Adrenal gland (tissue), 12 donors: Measurements from ENCODE around the gene ERBIN. TPM values are rescaled to one million over a fixed set of nuclear protein-coding genes. Genes with fewer than 3 reads are reported as not detected.

ENCODE experiments used
- DNase-seq, 7 donors: peaks; one replicate each; pipeline ENCODE4 v3.0.0-alpha.2; 2019 to 2020
- H3K27ac ChIP-seq, 5 donors: fragments of 200-600 bp; sonication (generic) in 4 of 5; 1 replicate in 3 of 5; 2 replicates in 2 of 5; pipeline versions ENCODE4 v1.5.1 to v1.8.0; 2016 to 2020; ENCODE audit warnings: mild to moderate bottlenecking in 1 of 5
- H3K27me3 ChIP-seq: fragments of 200-600 bp; 2 replicates; pipeline ENCODE4 v1.8.0; 2021
- H3K36me3 ChIP-seq, 2 donors: fragments of 200-600 bp; replicated peaks in 1 of 2; 1 replicate in 1 of 2; 2 replicates in 1 of 2; pipeline versions ENCODE4 v1.5.1 to v1.8.0; 2018 to 2022
- H3K4me1 ChIP-seq, 2 donors: fragments of 200-600 bp; replicated peaks in 1 of 2; 1 replicate in 1 of 2; 2 replicates in 1 of 2; pipeline versions ENCODE4 v1.5.1 to v1.8.0; 2018 to 2021
- H3K4me3 ChIP-seq, 4 donors: fragments of 200-600 bp; sonication (generic) in 3 of 4; one replicate each; pipeline ENCODE4 v1.5.1; 2016 to 2018
- H3K9me3 ChIP-seq, 3 donors: fragments of 200-600 bp; sonication (generic) in 1 of 3; replicated peaks in 1 of 3; 1 replicate in 2 of 3; 2 replicates in 1 of 3; pipeline versions ENCODE4 v1.5.1 to v1.8.0; 2016 to 2021
- POLR2A ChIP-seq, 2 donors: fragments of 450-650 bp; IDR thresholded peaks; one replicate each; pipeline ENCODE4 v1.6.1; 2017; ENCODE audit warnings: antibody characterized with exemption in 2 of 2, mild to moderate bottlenecking in 2 of 2, moderate library complexity in 1 of 2
- WGBS, 4 donors: extraction: QIAGEN DNeasy Blood & Tissue Kit in 2 of 4; methylation state at CpG; one replicate each; pipeline versions ENCODE4 v1.1.5 to v1.1.7; 2013 to 2017; 5-methylcytosine and 5-hydroxymethylcytosine counted together
- intact Hi-C, 2 donors: fragments of 100-400 bp; cut with DNase I; formaldehyde crosslinking; loops; one replicate each; pipeline versions ENCODE4 v1.14.1 to v1.15.0; 2022 to 2023
- polyA plus RNA-seq, 3 donors: library from polyadenylated mRNA; stranded (reverse); fragments of 200-250 nt in 2 of 3; fragments of 350-450 nt in 1 of 3; fragmentation: Illumina TruSeq in 1 of 3; extraction: RNeasy Lipid Tissue Mini Kit (QIAGEN cat#74804) in 1 of 3; gene quantifications; one replicate each; pipeline ENCODE4 v1.2.3, GENCODE V29; 2013 to 2014
- total RNA-seq, 9 donors: library from RNA; depleted of rRNA in 4 of 9; stranded (reverse); fragments of >200 nt in 4 of 9; fragments of 120-200 nt in 1 of 9; fragmentation: NEBNext Ultra II Directional in 1 of 9; extraction: Animal tissue kit (Norgen Biotek cat#: 25700) in 1 of 9; gene quantifications; one replicate each; pipeline versions ENCODE4 v1.1.0 to v1.2.4, GENCODE V29; 2013 to 2023
- TF ChIP-seq, protein P1 (sequence below), 6 experiments: fragments of 450-650 bp in 4 of 6; fragments of 200-600 bp in 2 of 6; sonication (generic) in 1 of 6; IDR thresholded peaks; 1 replicate in 5 of 6; 2 replicates in 1 of 6; pipeline versions ENCODE4 v1.5.1 to v1.8.0; 2016 to 2021; ENCODE audit warnings: antibody characterized with exemption in 6 of 6, mild to moderate bottlenecking in 2 of 6, moderate library complexity in 1 of 6
- donor health status: healthy with polysubstance abuse.
- donor health status: Bipolar disorder and iron deficiency.
- donor health status: DM: yes; HTN: yes; CAD: no.
- donor health status: DM: no; HTN: no; CAD: no.
- donor health status: DM: no; HTN: no; CAD: no.
- donor health status: DM: yes; HTN: yes; CAD: no.

ERBIN gene
- total and polyA plus RNA-seq, 12 donors = 10.7 to 74.0 (median 47.0) TPM

DNA sequence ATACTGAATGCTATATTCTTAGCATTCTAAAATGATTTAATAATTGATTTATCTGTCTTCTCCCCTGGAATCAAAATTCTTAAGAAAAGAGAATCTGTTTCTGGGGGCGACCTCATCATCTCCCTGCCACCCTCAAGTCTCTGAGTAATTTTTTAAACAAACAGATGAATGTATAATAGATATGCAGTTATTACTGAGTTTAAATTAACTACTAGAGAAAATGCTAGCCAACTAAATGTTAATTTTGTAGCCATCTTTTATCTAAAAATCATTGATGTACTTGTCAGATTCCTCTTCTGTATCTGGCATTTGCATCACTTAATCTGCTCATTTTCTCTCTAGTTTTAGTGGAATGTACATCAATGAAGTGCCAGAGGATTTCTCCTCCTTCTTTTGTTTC is 87.5 kb downstream of the ERBIN start:
- Histone ChIP-seq H3K27ac (no peak overlapping the region), H3K4me1 (peaks cover 0 to 11% of the 10 kb centered on the region in 2 donors), H3K27me3 (no peaks in the 10 kb centered on the region), H3K9me3 (no peaks in the 10 kb centered on the region), H3K4me3 (no peak overlapping the region), H3K36me3 (no peaks in the 10 kb centered on the region)
- intact Hi-C loops = loop anchor here in 1 of 2 donors (10.0 kb wide), 1 partner anchor 89 kb away; the partner anchor contains the start of gene ERBIN
- TF ChIP-seq, protein P1, sequence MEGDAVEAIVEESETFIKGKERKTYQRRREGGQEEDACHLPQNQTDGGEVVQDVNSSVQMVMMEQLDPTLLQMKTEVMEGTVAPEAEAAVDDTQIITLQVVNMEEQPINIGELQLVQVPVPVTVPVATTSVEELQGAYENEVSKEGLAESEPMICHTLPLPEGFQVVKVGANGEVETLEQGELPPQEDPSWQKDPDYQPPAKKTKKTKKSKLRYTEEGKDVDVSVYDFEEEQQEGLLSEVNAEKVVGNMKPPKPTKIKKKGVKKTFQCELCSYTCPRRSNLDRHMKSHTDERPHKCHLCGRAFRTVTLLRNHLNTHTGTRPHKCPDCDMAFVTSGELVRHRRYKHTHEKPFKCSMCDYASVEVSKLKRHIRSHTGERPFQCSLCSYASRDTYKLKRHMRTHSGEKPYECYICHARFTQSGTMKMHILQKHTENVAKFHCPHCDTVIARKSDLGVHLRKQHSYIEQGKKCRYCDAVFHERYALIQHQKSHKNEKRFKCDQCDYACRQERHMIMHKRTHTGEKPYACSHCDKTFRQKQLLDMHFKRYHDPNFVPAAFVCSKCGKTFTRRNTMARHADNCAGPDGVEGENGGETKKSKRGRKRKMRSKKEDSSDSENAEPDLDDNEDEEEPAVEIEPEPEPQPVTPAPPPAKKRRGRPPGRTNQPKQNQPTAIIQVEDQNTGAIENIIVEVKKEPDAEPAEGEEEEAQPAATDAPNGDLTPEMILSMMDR (IDR thresholded peaks at IDR 0.05) = no peak
- no peak for TF ChIP-seq POLR2A (IDR thresholded peaks at IDR 0.05)
- WGBS, 4 donors = 93 to 97% (median 94%) methylated on average over 1 of the region's 1 CpG
- no peak for DNase-seq

GRCh38 chr5:66015196-66015960 is 89.0 kb downstream of the ERBIN start:
- Histone ChIP-seq H3K4me3 (no peak overlapping the region), H3K27me3 (no peaks in the 10 kb centered on the region), H3K36me3 (no peaks in the 10 kb centered on the region), H3K27ac (no peak overlapping the region), H3K9me3 (no peaks in the 10 kb centered on the region), H3K4me1 (peaks cover 0 to 9% of the 10 kb centered on the region in 2 donors)
- TF ChIP-seq, protein P1 (IDR thresholded peaks at IDR 0.05) = no peak
- no peak for TF ChIP-seq POLR2A (IDR thresholded peaks at IDR 0.05)
- 85 to 90% (median 87%) methylated on average over 5 to 6 of the region's 6 CpGs for WGBS, 4 donors
- no peak for DNase-seq
- intact Hi-C loops = loop anchor here in 1 of 2 donors (10.0 kb wide), 1 partner anchor 91 kb away; the partner anchor contains the start of gene ERBIN

- Histone ChIP-seq H3K4me1 (no peaks in the 10 kb centered on the region), H3K36me3 (no peaks in the 10 kb centered on the region), H3K9me3 (no peaks in the 10 kb centered on the region), H3K4me3 (no peak overlapping the region), H3K27ac (no peak overlapping the region), H3K27me3 (no peaks in the 10 kb centered on the region)
- no peak for TF ChIP-seq POLR2A (IDR thresholded peaks at IDR 0.05)
- TF ChIP-seq, protein P1 (IDR thresholded peaks at IDR 0.05) = no peak
- intact Hi-C loops = no loop called here
- 96 to 100% (median 99%) methylated on average over 1 of the region's 1 CpG for WGBS, 4 donors
- no peak for DNase-seq
Observed at GRCh38 chr5:66021585-66021984, 95.2 kb downstream of the ERBIN start.

DNA sequence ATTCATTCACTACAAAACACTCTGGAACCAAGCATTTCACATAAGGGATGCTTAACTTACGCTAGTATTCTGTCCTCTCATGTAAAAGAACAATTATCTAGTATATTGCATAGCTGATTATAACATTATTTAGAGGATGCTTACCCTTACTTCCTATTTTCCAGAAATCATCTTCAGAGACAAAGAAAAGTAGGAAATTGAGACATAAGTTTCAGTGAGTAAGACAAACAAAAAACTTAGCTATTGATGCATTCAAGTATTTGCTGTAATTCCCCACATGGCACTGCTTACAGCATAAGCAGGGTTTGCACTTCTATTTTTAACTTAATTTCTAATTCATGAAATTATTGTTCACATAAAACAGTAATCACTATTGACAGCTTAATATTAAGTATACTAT is 112.9 kb downstream of the ERBIN start:
- peaks cover 0 to 13% of the 10 kb centered on the region in 2 donors for H3K36me3 ChIP-seq

More for the DNA sequence above, 112.9 kb downstream of the ERBIN start:
- intact Hi-C loops = no loop called here
- no peaks in the 10 kb centered on the region for H3K27me3 ChIP-seq
- DNase-seq = no peak
- H3K4me3 ChIP-seq = no peak overlapping the region
- no peak for TF ChIP-seq POLR2A (IDR thresholded peaks at IDR 0.05)
- TF ChIP-seq, protein P1 (IDR thresholded peaks at IDR 0.05) = no peak
- 96 to 100% (median 98%) methylated on average over 1 of the region's 1 CpG for WGBS, 4 donors
- no peaks in the 10 kb centered on the region for H3K9me3 ChIP-seq
- H3K27ac ChIP-seq = no peak overlapping the region
- H3K4me1 ChIP-seq = no peaks in the 10 kb centered on the region
